Uterus (tissue), 4 donors: ENCODE data around the gene SLC22A23. TPM values are rescaled to one million over a fixed set of nuclear protein-coding genes. Genes with fewer than 3 reads are reported as not detected.

Source experiments
- DNase-seq, 2 donors: peaks; one replicate each; pipeline ENCODE4 v3.0.0-alpha.2; 2019 to 2020
- H3K27ac ChIP-seq, 2 donors: fragments of 200-600 bp; sonication (generic); 1 replicate in 1 of 2; 2 replicates in 1 of 2; pipeline ENCODE4 v1.5.1; 2016 to 2018
- H3K27me3 ChIP-seq, 2 donors: fragments of 200-600 bp; sonication (generic); one replicate each; pipeline ENCODE4 v1.5.1; 2018 to 2019; ENCODE audit warnings: control low read depth in 1 of 2
- H3K36me3 ChIP-seq, 2 donors: fragments of 200-600 bp; sonication (generic); one replicate each; pipeline ENCODE4 v1.5.1; 2019; ENCODE audit warnings: control low read depth in 1 of 2
- H3K4me1 ChIP-seq, 2 donors: fragments of 200-600 bp; sonication (generic); one replicate each; pipeline ENCODE4 v1.5.1; 2018 to 2019; ENCODE audit warnings: control low read depth in 1 of 2
- H3K4me3 ChIP-seq, 2 donors: fragments of 200-600 bp; sonication (generic); 1 replicate in 1 of 2; 2 replicates in 1 of 2; pipeline ENCODE4 v1.5.1; 2018 to 2019; ENCODE audit warnings: mild to moderate bottlenecking in 1 of 2
- H3K9me3 ChIP-seq, 2 donors: fragments of 200-600 bp; sonication (generic); one replicate each; pipeline ENCODE4 v1.5.1; 2019; ENCODE audit warnings: control low read depth in 1 of 2
- POLR2A ChIP-seq, 2 donors: fragments of 450-650 bp; IDR thresholded peaks; one replicate each; pipeline ENCODE4 v1.6.1; 2016; ENCODE audit warnings: antibody characterized with exemption in 2 of 2, mild to moderate bottlenecking in 1 of 2, moderate library complexity in 1 of 2
- intact Hi-C: fragments of 100-400 bp; cut with DNase I; formaldehyde crosslinking; loops from one replicate; pipeline ENCODE4 v1.15.1; 2023; ENCODE audit warnings: low total_unique reads
- total RNA-seq, 4 donors: library from RNA; depleted of rRNA in 3 of 4; stranded (reverse); fragments of >200 nt in 3 of 4; gene quantifications; one replicate each; pipeline versions ENCODE4 v1.1.0 to v1.2.4, GENCODE V29; 2014 to 2023
- TF ChIP-seq, protein P1 (sequence below), 4 experiments: fragments of 200-600 bp in 2 of 4; fragments of 450-650 bp in 2 of 4; sonication (generic) in 2 of 4; IDR thresholded peaks; one replicate each; pipeline ENCODE4 v1.5.1; 2016 to 2019; ENCODE audit warnings: antibody characterized with exemption in 4 of 4, mild to moderate bottlenecking in 2 of 4, moderate library complexity in 1 of 4
- donor health status: DM: yes; HTN: yes; CAD: no.

Gene SLC22A23
- total RNA-seq, 4 donors from 2014 or later = 5.4 to 27.6 (median 9.7) TPM

DNA sequence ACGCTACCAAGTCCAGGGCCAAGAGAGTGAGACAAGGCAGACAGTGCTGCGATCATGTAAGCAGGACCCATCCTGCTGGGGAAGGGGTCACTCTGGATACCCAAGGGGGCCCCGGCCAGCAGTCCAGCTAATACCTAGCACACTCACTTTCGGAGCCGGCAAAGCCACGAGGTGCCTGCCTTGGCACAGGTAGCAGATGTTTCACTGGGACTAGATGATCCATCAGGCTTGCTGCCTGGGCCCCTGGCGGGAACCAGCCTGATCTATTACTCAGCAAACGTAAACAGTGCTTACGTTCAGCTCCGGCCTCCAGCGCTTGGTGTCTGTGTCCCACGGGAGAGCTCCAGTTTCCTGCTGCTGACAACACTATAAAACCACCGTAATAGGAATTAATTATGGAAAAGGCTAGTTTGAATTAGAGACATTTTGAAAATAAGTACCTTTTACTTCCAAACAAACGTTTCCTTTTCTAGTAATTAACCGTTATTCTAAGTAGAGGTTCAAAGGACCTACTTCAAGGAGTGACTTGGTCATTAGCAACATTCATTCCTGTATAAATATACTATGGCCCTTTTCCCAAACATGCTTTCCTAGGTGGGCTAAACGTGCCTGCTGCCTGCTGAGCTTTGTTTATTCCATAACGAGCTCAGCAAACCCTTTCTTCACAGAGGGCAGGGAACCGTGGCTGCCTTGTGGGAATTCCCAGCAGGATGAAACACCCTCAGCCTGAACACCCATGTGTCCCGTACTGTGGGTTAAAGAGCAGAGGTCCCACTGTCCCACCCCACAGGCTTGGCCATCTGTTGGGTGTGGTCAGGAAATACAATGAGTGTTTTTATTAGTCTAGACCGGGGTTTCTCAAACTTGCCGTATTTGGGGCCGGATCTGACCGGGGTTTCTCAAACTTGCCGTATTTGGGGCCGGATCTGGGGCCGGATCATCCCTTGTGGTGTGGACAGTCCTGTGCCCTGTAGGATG is 18.4 kb downstream of the SLC22A23 start:
- no peaks in the 10 kb centered on the region for H3K27me3 ChIP-seq
- H3K9me3 ChIP-seq = no peaks in the 10 kb centered on the region
- H3K4me1 ChIP-seq = no peaks in the 10 kb centered on the region
- H3K27ac ChIP-seq = no peak overlapping the region
- H3K36me3 ChIP-seq = no peaks in the 10 kb centered on the region
- no peak overlapping the region for H3K4me3 ChIP-seq
- TF ChIP-seq POLR2A (IDR thresholded peaks at IDR 0.05) = no peak
- TF ChIP-seq, protein P1, sequence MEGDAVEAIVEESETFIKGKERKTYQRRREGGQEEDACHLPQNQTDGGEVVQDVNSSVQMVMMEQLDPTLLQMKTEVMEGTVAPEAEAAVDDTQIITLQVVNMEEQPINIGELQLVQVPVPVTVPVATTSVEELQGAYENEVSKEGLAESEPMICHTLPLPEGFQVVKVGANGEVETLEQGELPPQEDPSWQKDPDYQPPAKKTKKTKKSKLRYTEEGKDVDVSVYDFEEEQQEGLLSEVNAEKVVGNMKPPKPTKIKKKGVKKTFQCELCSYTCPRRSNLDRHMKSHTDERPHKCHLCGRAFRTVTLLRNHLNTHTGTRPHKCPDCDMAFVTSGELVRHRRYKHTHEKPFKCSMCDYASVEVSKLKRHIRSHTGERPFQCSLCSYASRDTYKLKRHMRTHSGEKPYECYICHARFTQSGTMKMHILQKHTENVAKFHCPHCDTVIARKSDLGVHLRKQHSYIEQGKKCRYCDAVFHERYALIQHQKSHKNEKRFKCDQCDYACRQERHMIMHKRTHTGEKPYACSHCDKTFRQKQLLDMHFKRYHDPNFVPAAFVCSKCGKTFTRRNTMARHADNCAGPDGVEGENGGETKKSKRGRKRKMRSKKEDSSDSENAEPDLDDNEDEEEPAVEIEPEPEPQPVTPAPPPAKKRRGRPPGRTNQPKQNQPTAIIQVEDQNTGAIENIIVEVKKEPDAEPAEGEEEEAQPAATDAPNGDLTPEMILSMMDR (IDR thresholded peaks at IDR 0.05) = no peak
- DNase-seq = no peak
- intact Hi-C loops = no loop called here

DNA sequence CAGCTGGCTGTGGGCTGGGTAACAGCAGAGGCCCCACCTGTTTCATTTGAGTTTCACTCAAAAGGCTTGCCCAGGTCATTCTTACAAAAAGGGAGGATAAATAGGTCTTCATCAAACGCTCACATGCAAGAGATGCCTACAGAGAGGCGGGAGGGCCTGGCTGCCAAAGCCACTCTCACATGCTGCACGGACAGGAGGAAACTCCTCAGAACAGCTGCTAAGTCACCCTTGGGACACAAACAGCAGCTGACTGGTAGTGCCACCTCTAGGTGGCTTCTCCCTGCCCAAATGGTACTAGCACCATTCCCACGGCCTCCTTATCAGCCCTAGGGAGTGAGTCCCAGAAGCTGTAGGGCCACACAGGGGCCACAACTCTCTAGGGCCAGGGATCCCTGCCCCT is 23.8 kb downstream of the SLC22A23 start:
- Histone ChIP-seq H3K27ac (no peak overlapping the region), H3K4me3 (no peak overlapping the region), H3K4me1 (no peaks in the 10 kb centered on the region), H3K9me3 (no peaks in the 10 kb centered on the region), H3K36me3 (no peaks in the 10 kb centered on the region), H3K27me3 (no peaks in the 10 kb centered on the region)
- DNase-seq = no peak
- intact Hi-C loops = no loop called here
- TF ChIP-seq, protein P1 (IDR thresholded peaks at IDR 0.05) = no peak
- no peak for TF ChIP-seq POLR2A (IDR thresholded peaks at IDR 0.05)

DNA sequence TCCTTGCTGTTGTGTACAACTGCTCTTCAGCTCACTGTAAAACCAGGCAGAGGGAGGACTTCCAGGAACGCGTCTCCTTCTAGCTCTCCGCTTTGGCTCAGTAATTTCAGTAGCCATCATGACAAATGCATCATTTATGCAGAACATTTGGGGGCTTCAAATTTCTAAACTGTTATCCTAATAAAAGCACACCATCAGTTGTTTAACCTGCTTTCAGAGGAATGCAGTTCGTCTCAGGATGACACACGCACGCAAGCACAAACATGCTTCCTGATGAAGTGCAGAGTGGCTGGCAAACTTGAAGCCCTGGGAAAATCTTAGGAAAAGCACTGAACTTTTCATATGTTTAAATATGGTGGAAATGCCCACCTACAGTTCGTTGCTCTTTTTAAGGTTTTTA is 24.4 kb downstream of the SLC22A23 start:
- no peak for DNase-seq
- TF ChIP-seq, protein P1 (IDR thresholded peaks at IDR 0.05) = no peak
- TF ChIP-seq POLR2A (IDR thresholded peaks at IDR 0.05) = no peak
- Histone ChIP-seq H3K4me1 (peaks cover 0 to 2% of the 10 kb centered on the region in 2 donors), H3K4me3 (no peak overlapping the region), H3K27me3 (no peaks in the 10 kb centered on the region), H3K27ac (no peak overlapping the region), H3K9me3 (no peaks in the 10 kb centered on the region), H3K36me3 (no peaks in the 10 kb centered on the region)
- intact Hi-C loops = no loop called here

DNA sequence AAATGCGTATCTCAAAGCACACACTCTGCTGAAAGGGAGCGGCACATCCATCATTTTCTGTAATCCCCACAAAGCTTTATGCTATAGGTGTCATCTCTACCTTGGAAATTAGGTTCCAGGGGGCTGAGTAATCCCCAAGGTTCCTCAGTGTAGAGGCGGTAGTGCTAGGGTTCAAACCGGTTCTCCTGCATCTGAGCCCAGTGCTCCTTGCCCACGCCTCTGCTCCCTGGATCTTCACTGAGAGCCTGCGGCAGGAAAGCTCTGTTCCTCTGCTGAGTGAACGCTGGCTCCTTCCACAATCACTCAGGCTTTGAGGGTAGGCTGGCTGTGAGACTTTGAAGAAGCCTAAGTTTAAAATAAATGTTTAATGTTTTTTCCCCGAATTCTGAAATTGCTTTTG is 24.9 kb downstream of the SLC22A23 start:
- H3K4me3 ChIP-seq = no peak overlapping the region
- H3K4me1 ChIP-seq = peaks cover 0 to 6% of the 10 kb centered on the region in 2 donors
- no peak overlapping the region for H3K27ac ChIP-seq
- intact Hi-C loops = no loop called here
- H3K36me3 ChIP-seq = no peaks in the 10 kb centered on the region
- no peaks in the 10 kb centered on the region for H3K27me3 ChIP-seq
- DNase-seq = no peak
- H3K9me3 ChIP-seq = no peaks in the 10 kb centered on the region
- TF ChIP-seq POLR2A (IDR thresholded peaks at IDR 0.05) = no peak
- TF ChIP-seq, protein P1 (IDR thresholded peaks at IDR 0.05) = no peak

DNA sequence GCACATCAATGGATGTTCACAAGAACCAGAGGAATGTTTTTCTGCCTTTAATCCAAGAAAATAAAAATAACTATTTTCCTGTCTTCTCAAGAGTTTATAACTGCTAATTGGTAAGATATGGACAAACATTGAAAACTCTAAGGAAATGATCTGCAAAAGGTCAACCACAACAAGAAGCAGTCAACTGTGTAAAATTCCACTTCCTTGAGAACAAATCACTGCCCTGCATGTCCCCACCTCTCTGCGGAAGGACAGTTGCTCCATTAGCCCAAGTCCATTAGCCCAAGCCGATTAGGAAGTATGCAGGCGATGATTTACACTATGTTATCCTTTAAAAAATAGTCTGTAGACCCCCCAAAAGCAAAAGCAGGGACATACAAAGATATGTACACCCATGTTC is 27.6 kb downstream of the SLC22A23 start:
- TF ChIP-seq POLR2A (IDR thresholded peaks at IDR 0.05) = no peak
- TF ChIP-seq, protein P1 (IDR thresholded peaks at IDR 0.05) = no peak
- intact Hi-C loops = no loop called here
- no peak overlapping the region for H3K4me3 ChIP-seq
- no peaks in the 10 kb centered on the region for H3K9me3 ChIP-seq
- H3K27me3 ChIP-seq = no peaks in the 10 kb centered on the region
- H3K27ac ChIP-seq = no peak overlapping the region
- no peak for DNase-seq
- H3K4me1 ChIP-seq = peaks cover 0 to 6% of the 10 kb centered on the region in 2 donors
- no peaks in the 10 kb centered on the region for H3K36me3 ChIP-seq
